Suppressor macrophage (primary cell): ENCODE data around the gene CLTRN.
A peak's percentile ranks its signal among the peaks of the same experiment; 100 is the strongest.
"Not testable (repeated sequence)": the region's sequence is repeated elsewhere in the genome, so short reads cannot be mapped to it uniquely, and the experiment has no call there.

Source experiments
- DNase-seq, 4 experiments: peaks; one replicate each; pipeline ENCODE4 v3.0.0-alpha.2; 2020 to 2022

The CLTRN gene

DNA sequence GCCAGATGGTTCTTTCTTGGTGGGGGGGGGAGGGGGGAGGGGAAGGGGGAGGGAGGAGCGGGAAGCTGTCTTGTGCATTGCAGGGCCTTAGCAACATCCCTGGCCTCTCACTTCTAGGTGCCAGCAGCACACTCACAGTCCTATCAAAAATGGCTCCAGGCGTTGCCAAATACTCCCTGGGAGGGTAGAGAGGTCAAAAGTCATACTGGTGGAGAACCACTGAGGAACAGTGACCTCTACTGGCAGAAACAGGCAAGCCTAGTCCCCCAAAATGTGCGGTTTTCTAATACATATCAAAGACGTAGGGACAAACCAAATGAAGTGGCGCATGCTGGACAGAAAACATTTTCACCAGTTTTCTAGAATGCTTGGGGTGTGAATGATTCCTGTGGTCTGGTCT is 17.1 kb downstream of the CLTRN start:
- not testable (repeated sequence) for DNase-seq

DNA sequence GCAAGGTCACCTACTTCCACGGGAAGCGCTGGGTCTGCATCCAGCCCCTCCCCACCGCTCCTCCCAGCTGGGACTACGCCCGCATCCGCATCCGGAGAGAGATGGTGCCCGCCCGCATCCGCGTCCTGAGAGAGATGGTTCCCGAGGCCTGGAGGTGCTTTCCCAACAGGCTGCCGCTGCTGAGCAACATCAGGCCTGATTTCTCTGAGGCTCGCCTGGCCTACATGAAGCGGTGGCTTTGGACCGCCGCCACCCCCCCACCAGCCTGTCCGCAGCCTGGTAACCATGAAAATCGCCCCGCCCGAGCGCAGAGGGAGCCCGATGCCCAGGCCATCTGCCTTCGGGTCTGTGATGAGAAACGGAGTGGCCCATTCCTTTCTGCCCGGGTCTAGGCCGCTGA is 18.1 kb downstream of the CLTRN start:
- no peak for DNase-seq

- no peak for DNase-seq
Observed at GRCh38 chrX:15646031-15646430, 18.6 kb downstream of the CLTRN start.

DNA sequence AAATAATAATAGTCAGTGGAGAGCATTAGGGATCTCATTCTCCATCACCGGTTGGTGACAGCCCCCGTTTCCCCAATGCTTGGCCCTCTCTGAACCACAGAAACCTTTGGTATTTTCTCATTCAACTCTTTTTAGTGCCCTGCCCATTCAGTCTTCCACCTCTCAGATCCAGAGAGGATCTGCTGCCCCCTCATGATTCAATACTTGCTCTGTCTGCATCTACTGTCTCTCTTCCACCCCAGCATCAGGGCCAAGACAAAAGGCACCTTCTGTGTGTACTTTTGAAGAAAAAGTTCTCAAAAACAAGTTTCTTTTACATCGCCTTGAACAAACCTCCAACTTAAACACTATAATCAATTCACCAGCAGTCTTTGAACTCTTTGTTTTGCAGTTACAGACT is 19.3 kb downstream of the CLTRN start:
- no peak for DNase-seq

DNA sequence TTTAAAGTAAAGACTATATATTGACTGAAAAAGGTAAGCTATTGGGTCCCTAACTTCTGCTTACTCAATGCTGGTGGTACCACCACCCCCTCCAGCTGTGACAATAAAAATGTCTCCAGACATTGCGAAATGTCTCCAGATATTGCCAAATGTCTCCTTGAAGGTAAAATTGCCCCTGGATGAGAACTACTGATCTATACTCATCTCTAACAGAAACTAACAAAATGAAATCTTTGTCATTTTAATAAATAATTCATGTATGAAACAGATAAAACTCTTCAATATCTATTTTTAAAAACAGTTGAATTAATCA is 20.1 kb downstream of the CLTRN start:
- DNase-seq: no peak

DNA sequence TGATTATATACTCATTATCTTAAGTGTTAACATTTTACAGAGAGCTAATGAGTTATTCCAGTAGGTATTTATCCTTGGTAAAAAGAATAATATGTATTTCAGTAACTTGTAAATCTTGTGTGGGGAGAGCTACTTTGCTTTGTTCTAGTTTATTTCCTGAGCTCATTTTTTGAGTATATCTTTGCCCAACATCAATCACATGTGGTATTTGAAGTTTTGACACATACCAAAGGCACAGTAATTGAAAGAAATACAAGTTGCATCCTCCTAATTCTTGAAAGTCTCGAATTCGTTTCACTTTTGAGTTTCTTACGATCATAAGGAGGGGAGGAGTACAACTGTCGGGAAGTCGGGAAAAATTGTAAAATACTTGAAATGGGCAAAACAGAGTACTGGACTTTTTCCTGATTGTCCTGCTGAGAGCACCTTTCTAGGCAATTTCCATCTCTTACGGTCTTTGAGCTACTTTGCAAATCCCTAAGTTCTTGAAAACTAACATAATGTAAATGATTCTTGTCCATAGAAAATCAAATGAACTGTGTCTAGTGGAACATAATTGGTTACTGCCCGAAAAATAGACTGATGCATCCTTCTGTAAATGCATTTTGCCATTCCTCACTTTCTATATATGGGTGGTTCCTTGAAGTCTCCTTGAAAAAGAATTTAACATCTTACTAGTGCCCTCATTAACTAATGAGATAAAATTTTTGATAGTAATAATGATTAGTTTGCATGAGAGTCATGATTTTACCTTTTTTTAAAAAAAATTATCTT is 20.6 kb downstream of the CLTRN start:
- DNase-seq: no peak

- no peak for DNase-seq
Observed at GRCh38 chrX:15631637-15632036, 33.0 kb downstream of the CLTRN start.

DNA sequence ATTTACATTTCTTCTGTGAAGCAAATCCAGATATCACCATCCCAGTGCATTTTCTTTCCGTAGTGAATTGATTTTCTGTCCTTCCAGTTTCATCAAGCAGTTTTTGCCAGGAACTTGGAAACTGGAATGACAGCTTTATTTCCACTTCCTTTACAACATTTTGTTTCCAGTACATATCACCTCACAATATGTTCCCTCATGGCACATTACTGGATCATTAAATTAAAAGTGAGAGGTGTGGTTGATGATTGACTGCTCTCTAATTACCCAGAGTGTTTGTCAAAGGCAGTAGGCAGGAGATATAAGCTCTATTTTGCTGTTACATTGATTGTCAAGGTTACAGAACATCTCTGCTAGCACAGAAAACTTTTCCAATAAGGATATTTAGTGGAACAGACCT is 41.6 kb downstream of the CLTRN start:
- no peak for DNase-seq

GRCh38 chrX:15619053-15619755 is 45.4 kb downstream of the CLTRN start:
- DNase-seq: no peak

GRCh38 chrX:15617111-15617510 is 47.5 kb downstream of the CLTRN start:
- no peak for DNase-seq

DNA sequence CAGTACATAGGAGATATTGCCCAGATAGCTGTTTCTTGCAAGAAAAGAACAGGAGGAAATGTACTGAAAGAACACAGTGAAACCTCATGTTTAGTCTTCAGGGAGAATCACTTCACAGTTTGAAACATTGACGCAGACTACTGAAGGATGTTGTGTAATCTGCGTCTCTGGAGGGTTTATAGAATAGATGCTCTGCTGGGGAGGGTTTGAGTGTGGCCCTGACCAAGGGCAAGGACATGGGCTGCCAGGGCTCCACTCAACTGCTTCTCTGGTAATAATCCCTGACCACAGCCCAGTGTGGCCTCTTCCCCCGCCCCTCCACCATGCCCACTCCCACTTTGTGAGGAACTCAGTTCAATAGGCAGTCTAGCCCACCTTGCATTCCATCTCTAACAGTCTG is 48.1 kb downstream of the CLTRN start:
- no peak for DNase-seq

DNA sequence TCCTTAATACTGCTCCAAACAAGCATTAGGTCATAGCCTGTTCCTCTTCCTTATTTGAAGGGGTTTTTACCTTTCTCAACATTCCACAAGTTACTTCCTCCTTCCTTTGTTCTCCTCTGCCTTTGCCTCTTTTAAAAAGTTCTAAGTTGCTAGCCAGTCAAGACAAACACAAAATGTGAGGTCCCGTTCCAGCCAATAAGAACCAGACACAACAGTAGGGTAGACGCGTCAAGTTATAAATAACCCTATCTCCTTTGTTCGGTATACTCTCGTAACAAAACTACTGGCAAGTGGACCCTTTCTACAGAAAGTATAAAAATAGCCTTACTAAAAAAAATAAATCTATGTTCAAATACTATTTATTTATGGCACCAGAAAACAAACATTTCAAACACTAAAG is 57.5 kb downstream of the CLTRN start:
- DNase-seq: peak in 2 of 4 experiments; percentile 8 to 21

GRCh38 chrX:15606136-15606535 is 58.5 kb downstream of the CLTRN start:
- no peak for DNase-seq

DNA sequence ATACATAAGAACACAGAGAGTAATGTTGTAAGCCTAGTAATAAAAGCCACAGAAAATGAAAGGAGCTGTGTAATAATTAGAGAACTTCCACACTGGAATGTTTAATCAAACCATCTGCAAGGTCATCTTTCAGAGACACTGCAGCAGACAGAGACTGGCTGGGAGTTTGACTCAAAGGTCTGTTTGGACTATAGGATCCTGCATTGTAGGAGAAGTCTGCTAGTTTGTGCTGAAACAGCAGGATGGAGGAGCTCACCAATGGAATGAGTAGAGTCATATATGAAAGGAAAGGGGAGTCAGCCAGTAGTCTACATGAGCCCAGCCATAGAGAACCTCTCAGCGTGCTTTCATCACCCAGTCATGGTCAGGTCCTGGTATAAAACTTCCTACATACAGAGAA is 59.4 kb downstream of the CLTRN start:
- DNase-seq: no peak

GRCh38 chrX:15602761-15603160 is 61.8 kb downstream of the CLTRN start:
- no peak for DNase-seq

DNA sequence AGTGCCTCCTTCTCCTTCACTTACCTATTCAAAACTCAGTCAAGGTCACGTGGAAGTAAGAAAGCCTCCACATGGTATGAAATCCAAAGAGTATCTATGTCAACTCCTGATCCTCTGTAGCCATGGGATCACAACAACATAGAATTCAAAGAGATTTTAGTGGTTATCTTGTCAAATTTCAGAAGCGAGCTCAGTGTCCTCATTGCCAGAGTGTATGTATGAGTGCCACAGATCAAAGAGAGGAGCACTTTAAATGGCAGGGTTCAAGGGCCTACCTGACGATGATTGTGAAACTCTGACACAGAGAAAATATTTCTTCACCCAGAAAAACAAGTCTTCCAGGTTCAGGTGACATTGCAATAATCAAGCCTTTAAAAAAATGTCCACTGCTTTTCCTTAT is 62.7 kb downstream of the CLTRN start:
- no peak for DNase-seq

DNA sequence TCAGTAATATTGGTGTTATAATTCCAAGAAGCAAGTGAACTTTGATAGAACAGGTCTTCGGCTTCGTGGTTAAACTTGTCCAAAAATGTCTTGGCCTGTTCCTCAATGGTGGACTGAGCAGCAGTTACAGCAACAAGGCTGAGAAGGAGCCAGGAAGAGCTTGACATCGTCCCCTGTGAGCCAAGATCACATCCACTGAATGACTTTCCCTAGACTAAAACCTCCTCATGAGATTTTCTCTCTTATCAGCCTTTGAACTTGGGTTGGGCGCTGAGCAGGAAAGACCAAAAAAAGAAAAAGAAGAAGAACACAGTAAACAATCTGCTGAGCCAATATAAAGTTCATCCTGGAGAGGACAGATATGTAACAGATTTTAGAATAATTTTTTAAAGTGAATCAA is 63.9 kb downstream of the CLTRN start, which contains the start of gene ACE2:
Gene ACE2 (minus strand): TSS at position 216 of the 400 bp plus-strand sequence. CDS start 49 bp downstream, at position 167.
- DNase-seq: no peak

DNA sequence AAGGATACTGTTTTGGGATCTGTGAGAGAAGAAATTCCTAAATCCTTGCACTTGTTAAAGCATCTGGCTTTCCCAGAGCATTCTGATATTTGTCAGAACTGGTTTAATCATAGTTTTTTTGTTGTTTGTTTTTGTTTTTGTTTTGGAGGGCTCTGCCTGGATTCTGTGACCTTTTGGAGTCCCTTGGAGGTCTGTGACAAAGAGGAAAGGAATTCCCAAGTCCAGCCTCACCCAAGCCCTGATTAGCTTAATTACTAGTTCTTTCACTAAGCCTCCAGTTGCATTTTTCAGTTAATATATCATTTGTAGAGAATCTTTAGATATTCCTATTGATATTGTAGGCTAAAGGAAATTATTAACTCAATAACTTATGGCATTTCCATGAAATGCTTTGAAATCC is 64.6 kb downstream of the CLTRN start:
- DNase-seq: no peak

DNA sequence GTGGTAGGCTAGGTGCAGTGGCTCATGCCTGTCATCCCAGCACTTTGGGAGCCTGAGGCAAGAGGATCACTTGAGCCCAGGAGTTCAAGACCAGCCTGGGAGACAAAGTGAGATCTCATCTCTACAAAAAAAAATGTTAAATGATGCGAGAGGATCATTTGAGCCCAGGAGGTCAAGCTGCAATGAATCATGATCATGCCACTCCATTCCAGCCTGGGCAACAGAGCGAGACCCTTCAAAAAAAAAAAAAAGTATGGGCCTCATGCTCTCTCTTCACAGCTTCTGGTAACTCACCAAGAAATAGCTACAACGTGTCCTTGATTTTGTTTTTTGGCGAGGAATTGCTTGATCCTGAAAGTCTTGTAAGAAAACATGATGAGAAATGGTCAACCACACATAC is 65.1 kb downstream of the CLTRN start:
- no peak for DNase-seq

DNA sequence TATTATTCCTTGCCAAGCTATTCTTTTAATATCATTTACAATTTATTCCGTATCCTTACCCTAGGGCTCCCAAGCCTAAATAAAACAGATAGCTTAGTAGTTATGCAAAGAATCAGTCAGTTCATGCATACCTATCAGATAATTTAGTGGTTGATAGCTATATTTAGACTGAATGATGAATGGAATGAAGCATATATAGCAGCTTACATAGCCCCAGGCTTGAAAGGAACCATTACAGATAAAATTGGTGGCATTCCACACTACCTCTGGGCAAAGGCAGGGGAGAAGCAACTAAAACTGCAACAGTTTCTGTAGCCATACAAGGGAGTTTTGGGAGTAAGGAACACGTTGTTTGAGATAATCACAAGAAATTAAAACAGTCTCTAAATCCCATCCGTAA is 66.6 kb downstream of the CLTRN start:
- DNase-seq: no peak

DNA sequence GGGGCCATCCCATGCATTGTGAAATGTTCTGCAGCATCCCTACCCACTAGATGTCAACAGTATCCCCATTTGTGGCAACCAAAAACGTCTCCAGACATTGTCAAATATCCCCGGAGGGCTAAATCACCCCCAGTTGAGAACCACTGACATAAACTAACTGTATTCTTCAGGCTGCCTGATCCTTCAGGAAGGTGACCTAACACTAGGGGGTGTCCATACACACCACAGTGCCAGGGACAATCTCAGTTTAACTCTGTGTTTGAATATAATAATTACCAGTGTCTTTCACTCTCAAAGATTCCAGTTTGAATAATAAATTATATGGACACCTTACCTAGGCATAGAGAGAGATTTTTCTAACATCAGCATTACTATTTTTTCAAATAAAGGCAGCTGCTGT is 70.2 kb downstream of the CLTRN start:
- DNase-seq: peak in 2 of 4 experiments; percentile 4 to 5

- DNase-seq: no peak
Observed at GRCh38 chrX:15579778-15580747, 84.5 kb downstream of the CLTRN start.
